IPS-18c (cell line): ENCODE data around the gene SPDEF.
A peak's percentile ranks its signal among the peaks of the same experiment; 100 is the strongest.

Experiments used
- H3K4me3 ChIP-seq: 2 replicates; pipeline ENCODE4 v1.7.0; 2013; ENCODE audit warnings: low read depth, mild to moderate bottlenecking, low read length, moderate library complexity; ENCODE audit not compliant: insufficient read depth
- H3K9me3 ChIP-seq: one replicate; pipeline ENCODE4 v1.6.1; 2013; ENCODE audit warnings: mild to moderate bottlenecking, low read length, moderate library complexity; ENCODE audit not compliant: control insufficient read depth, insufficient read depth

Gene SPDEF

DNA sequence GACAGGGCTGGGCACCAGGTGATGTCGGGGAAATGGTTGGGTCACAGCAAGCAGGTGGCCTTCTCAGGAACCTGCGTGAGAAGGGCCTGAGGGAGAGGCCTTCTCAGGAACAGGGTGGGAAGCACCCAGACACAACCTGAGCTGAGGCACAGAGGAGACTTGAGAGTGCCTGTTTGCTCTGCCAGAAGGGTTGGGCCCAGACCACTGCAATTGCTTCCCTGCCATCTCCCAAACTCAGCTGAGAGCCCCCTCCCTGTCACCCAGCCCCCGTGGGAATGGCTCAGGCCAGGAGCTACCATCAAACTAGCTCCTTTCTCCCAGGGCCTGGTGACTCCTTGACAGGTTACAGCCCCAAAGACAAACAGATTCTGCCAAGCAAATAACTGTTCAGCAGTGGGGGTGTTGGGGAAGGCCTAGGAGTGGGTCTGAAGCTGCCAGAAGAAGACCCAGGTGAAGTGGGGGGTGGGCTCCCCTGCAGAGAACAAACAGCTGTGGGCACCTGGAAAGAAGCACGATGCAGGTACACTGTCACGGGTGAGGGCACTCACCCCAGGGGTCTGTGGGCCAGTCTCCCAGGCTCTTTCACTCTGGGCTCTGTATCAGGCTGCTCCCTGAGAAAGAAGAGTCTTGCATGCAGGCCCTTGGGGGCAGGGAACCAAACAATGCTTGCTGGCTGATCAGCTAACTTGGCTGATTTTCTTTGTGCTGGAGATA is 30.4 kb upstream of the SPDEF start:
- Histone ChIP-seq H3K9me3 (no peaks in the 10 kb centered on the region), H3K4me3 (no peak overlapping the region)

DNA sequence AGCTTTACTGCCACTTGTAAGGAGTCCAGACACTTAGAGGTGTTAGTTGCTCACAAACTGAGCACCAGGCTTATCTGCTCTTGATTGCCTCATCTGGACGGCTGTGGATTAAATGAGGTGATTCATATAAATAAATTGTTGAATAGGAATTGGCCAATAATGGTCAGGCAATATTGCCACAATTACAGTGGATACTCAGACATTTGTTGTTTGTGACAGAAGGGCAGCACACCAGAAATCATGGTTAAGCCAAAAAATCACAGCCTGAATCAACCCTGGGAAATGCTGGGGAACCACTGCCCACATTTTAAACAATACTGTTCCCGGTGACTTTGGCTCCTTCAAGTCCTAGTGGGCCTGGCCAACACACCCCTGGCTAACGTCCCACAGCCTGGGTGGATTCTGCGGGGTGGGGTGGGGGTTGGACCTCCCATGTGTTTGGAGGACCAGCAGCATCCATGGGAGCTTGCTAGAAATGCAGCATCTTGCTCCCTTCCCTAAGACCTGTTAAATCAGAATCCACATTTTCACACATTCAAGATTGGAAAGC is 29.5 kb upstream of the SPDEF start:
- no peaks in the 10 kb centered on the region for H3K9me3 ChIP-seq
- no peak overlapping the region for H3K4me3 ChIP-seq

DNA sequence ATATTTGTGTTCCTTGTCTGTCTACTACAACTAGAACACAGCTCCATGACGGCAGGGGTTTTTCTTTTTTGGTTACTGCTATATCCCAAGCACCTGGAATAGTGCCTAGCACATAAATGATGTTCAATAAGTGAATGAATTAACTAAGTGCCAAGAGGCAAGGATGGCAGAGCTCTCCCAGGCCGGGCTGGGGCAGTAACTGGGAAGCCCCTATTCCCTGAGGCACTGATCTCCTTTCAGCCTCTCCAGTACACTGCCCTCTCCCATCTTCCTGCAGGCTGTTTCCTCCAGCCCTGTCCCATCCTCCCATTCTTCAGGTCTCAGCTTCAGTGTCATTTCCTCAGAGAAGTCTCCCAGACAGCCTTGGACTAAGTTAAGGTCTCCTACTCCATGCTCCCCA is 29.0 kb upstream of the SPDEF start:
- Histone ChIP-seq H3K4me3 (no peak overlapping the region), H3K9me3 (no peaks in the 10 kb centered on the region)

DNA sequence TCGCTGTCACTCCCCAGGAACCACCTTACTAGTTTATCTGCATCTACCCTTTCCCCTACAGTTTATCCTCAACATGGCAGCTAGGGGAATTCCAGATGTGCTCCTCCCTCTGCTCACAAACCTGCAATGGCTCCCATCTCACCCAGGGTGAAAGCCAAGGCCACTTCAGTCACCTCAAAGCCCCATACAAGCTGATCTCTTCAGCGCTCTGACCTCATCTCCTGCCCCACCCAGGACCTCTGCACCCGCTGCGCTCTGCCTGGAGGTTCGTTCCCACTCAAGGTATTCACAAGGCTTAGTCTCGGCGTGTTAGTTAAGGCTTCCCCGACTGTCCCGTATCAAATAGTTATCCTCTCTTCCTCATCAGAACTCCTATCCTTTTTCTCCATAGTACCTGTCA is 28.6 kb upstream of the SPDEF start:
- Histone ChIP-seq H3K9me3 (no peaks in the 10 kb centered on the region), H3K4me3 (no peak overlapping the region)

DNA sequence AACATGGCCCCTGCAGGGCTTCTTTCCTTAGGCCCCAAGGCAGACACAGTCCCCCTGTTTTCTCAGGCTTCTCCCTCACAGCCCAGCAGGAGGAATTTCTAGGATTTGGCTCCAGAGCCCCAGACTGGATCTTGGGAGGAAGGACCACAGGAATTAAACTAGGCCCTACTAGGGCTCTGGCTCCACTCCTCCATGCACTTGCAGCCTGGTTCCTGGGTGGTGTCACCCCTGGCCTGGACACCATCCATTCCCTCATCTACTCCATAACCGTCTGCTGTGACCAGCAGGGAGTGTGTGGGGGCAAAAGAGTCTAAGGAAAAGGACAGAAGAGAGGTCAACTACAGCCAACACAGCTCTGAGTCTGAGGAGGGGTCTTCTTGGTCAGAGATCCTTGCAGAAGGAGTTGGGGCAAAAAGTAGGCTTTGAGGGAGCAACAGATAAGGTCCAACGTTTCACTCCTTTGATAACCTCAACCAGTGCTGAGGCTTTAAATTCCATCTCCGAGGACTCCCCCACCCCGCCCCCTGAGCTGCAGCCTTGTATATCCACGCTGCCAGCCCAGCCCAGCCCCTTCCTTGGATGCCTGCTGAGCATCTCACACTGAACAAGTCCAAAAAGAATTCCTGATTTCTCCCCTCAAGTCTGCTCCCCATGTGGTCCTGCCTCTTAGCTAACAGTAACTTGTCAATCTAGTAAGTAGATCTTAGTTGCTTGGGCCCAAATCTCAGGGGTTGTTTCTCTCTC is 27.9 kb upstream of the SPDEF start:
- Histone ChIP-seq H3K9me3 (no peaks in the 10 kb centered on the region), H3K4me3 (0 out of 2 replicates have a peak overlapping the region, but pooled peaks have one; percentile 9)

DNA sequence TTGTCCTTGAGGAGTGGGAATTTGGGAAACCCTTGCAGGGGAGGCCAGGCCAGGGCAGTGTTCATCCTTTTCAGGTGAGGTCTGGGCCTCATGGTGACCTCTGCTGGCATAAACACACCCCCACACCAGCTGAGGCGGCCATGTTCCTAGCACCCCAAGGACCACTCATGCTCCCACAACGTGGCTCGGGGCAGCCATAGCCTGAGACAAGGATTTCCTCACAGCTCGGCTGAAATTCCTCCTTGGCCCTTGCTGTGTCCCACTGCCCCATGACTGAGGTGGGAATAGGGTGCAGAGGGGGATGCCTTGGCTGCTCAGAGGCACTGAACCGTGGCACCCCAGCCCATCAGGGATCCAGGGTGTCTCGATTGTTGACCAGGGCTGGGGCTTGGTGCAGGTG is 27.3 kb upstream of the SPDEF start:
- H3K4me3 ChIP-seq, result no peak overlapping the region
- no peaks in the 10 kb centered on the region for H3K9me3 ChIP-seq

DNA sequence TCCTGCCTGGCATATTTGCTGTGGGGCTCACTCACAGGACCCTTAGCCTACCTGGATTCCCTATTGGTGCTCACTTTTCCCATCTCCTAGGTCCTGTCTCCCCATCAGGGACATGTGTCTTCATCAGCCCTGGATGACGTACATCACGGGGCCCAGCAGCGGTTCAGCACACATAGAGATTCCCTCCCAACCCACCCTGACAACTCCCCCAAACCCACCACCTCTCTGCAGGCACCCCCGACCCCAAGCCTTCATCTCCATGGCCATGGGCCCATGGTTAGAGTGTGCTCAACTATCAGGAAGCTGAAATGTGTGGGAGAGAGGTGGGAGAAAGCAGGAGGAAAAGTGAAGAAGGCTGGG is 25.4 kb upstream of the SPDEF start:
- no peaks in the 10 kb centered on the region for H3K9me3 ChIP-seq
- H3K4me3 ChIP-seq, result no peak overlapping the region

DNA sequence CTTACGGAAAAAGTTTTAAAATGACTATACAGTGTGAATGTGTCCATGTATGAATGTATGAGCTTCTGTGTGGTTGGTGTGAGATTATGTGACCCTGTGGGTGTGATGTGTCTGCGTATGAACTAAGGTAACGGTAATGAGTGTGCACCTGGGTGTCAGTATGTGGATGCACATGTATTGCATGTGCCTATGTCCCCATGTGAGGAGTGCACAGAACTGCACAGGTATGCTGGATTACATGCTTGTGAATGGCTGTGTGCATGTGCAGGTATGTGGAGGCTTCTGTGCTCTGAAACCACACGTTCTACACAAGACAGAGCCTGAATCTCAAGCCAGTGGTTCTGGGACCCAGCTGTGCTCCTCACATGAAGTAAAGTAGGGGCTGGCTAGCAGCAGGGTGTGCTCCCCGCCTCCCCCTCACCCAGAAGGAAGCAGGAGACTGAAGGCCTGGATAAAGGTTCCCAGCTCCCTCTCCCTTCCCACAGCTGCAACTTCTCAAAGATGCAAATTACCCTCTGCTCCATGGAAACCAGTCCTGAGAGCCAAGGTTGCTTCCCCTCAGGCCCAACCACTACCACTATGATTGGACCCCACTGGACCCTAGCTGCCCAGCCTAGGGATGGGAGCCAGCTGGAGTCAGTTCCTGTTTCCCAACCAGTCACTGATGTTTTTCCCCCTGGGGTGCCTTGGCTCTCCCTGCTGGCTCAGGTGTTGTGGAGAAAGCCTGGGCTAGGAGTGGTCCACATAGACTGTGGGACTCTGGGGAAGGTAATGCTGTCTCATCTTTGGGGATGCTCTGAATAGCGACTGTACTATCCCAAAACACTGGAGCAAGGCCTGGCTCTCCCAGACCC is 24.8 kb upstream of the SPDEF start:
- Histone ChIP-seq H3K4me3 (no peak overlapping the region), H3K9me3 (no peaks in the 10 kb centered on the region)

DNA sequence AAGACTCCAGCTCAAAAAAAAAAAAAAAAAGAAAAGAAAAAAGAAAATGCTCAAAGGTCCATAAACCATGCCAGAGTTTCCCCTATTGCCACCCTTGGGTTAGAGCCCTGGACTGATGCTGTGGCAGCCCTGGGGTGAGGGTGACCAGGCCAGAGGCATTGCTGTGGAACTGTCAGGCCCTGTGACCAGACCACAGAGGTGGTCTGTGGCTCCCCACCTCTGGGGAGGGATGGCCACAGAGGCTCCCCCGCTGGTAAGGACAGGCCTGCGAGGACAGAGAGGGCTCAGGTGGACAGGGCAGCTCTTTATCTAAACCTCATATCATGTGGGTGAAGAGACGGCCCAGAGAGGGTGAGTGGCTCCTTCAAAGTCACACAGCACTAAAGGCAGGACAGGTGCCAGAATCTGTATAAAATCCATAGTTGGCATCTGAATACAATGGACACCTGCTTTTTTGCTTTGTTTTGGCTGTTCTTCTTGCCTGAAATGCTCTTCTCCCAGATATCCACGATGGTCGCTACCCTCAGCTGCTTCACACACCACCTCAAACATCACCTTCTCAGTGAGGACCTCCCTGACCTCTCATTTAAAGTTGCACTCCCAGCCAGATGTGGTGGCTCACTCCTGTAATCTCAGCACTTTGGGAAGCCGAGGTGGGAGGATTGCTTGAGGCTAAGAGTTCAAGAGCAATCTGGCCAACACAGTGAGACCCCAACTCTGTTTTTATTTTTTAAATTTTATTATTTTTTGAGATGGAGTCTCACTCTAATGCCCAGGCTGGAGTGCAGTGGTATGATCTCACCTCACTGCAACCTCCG is 22.5 kb upstream of the SPDEF start:
- Histone ChIP-seq H3K4me3 (no peak overlapping the region), H3K9me3 (no peaks in the 10 kb centered on the region)

DNA sequence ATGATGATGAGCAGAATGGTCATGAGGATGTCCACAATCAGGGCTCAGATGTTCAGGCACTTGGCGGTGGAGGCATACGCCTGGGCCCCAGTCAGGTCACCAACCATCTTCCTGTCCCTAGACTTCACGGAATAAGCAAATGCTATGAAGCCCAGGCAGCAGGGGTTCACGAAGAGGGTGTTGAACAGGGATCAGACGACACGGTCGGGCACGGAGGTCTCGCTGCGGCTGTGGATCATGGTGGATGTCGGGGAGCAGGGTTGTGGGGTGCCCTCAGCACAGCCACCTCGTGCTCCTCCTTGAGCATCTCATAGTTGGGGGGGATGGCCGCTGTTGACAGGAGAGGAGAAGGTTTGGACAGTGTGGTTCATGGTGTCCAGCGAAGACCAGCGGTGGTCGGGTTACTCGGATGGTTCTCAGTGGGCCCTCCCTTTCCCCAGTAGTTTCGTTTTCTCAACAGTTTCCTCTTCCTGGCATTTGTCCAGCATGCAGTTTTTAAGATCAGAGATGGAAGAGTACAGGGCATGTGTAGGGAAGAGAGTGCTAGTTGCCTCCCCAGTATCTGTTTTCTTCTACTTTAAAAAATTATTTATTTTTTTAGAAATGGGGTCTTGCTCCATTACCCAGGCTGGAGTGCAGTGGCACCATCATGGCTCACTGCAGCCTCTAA is 20.3 kb upstream of the SPDEF start:
- no peak overlapping the region for H3K4me3 ChIP-seq
- no peaks in the 10 kb centered on the region for H3K9me3 ChIP-seq

DNA sequence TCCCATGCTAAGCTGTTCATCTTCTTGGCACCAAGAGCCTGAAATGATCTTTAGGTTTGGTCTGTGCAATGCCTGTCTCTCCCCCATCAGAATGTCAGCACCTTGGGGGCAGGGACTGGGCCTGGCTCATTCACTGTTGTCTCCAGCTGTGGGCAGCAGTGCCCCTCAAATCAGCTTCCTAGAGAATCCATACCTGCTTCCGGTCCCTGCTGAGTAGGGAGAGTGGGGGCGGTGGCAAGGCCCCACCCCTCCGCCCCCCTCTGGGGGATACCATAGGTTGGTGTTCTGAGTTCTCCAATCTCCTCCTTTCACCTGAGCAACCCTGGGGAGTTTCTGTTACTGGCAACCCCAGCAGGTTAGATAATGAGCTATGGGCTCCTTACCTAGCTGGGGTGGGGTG is 19.2 kb upstream of the SPDEF start:
- Histone ChIP-seq H3K4me3 (no peak overlapping the region), H3K9me3 (no peaks in the 10 kb centered on the region)

DNA sequence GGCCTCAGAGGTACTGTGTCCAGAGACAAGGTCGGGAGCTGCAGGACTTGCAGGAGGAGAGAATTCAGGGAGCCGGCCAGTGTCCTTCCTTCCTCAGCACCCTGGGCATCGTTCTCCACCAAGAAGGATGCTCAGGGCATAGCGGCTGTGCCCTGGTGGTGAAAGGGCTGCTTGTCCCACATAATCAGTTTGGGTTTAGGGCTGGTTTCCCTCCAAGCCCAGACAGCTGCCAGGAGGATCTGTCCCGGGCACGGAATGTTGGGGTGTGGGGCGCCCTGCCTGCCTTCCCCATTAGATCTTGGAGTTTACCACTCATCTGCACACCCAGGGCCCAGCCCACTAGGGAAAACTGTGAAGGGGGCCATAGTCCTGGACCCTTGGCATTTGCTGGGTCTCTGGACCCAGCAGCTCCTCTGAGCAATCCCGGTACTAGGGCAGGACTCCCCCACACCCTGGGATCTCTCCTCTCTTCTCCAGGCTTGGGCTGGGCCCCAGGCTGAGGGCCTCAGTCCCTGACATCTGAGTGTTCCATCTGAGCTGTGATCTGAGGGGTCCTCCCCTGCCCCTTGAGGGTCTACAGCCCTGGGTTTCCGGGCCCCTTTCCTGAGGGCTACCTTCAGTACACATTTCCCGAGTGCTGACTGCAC is 18.6 kb upstream of the SPDEF start:
- H3K9me3 ChIP-seq, result no peaks in the 10 kb centered on the region
- no peak overlapping the region for H3K4me3 ChIP-seq

DNA sequence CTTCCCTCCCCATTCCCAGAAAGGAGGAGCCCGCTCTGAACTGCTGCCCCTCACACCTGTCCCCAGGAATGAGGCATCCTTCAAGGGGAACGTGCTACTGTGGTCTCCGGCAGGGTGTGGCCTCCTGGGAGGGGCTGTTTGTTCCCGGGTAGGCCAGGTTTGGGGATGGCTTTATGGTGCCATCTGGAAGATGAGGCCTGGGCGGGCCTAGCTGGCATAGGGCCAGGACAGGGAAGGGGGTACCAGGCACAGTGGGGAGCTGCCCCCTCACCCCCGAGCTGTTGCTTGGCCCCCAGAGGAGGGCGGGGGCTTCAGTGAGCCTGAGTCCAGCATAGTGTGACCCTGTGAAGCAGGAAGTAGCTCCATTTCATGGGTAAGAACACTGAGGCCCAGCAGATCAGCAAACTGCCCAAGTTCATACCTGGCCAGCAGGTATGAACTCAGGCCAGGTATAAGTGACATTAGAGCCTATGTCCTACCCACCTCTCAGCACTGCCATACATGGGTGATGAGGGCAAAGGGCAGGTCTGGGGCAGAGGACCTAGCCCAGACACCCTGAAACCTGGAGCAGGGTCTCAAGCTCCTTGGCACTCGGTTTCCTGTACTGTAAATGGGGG is 17.5 kb upstream of the SPDEF start:
- Histone ChIP-seq H3K4me3 (no peak overlapping the region), H3K9me3 (no peaks in the 10 kb centered on the region)

DNA sequence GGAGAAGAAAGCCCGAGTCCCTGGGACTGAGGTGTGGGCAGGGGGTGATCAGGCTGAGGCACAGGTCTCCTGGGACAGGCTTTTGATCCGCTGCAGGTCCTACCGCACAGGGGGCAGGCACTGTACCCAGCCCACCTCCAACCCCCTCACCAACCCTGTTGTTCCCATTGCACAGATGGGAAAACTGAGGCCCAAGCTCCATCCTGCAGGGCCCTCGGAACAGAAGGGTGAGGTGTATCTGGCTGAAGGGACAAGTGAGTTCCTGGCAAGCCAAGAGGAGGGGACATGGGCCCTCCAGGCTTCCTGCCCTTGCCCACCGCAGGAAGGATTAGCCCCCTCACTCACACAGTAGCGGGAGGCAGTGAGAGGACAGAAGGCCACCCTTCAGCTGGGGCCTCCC is 16.5 kb upstream of the SPDEF start:
- Histone ChIP-seq H3K4me3 (no peak overlapping the region), H3K9me3 (no peaks in the 10 kb centered on the region)

DNA sequence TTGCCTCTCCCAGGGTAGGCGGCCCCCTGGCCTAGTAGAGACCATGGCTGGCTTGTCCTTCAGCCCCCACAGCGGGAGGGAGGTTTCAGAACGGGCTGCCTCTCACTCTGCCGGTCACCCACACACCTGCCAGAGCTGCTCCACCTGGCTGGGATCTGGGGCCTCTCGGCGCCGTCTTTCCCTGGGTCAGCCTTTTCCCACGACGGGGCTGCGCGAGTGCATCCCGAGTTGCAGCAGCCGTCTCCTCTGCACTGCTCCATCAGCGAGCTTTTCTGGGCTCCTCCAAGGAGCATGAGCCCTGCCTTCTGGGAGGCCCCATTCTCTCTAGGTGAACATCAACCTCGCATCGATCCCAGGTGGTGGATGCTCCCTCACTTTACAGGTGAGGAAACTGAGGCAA is 15.9 kb upstream of the SPDEF start:
- no peaks in the 10 kb centered on the region for H3K9me3 ChIP-seq
- H3K4me3 ChIP-seq, result no peak overlapping the region

DNA sequence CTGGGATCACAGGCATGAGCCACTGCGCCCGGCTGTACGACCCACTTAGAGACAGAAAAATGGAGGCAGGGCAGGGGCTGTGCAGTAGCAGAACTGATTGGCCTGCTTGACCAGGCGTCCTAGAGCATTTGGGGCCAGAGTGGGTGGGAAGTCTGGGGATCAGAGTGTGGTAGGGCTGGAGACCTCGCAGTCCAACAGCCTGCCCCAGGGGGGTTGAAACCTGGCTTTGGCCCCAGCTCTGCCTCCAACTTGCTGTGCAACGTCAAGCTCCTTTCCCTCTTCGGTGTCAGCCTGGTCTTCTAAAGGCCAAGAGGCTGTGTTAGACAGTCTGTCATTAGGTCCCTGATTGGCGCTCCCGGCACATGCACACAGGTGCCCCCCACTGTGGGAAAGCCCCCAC is 15.3 kb upstream of the SPDEF start:
- H3K4me3 ChIP-seq, result no peak overlapping the region
- H3K9me3 ChIP-seq, result no peaks in the 10 kb centered on the region
